HepG2 (cell line): ENCODE measurements around the gene KIAA0825. TPM values are rescaled to one million over a fixed set of nuclear protein-coding genes. Genes with fewer than 3 reads are reported as not detected.

Experiments
- ATAC-seq: fragments of 200-7000 bp; cut with Tn5 transposase; 3 replicates; pipeline ENCODE4 v1.9.1; 2020; ENCODE audit warnings: mild to moderate bottlenecking, moderate library complexity
- BruUV-seq: library from RNA; stranded (reverse); fragments of 400-500 nt; replicated peaks from 2 replicates; lab custom pipeline; 2021; lab: Mats Ljungman, UMichigan
- CTCF ChIA-PET: fragments of 300-600 bp; formaldehyde crosslinking; extraction: SDS; loops from one replicate; lab custom pipeline; 2021; ENCODE audit warnings: low total read pairs, inconsistent platforms, low intra/inter-chr PET ratio; lab: Yijun Ruan, JAX
- POLR2A ChIA-PET: fragments of 350-600 bp; sonication (Branson Sonifier 250); formaldehyde crosslinking; loops from one replicate; lab custom pipeline; 2020; ENCODE audit warnings: antibody characterized with exemption, inconsistent platforms; lab: Yijun Ruan, JAX
- DNase-seq: peaks from one replicate; pipeline ENCODE4 v3.0.0-alpha.2; 2015; ENCODE audit warnings: low spot score
- FAIRE-seq: peaks from 3 replicates; lab custom pipeline; 2011; peaks lifted over from hg19 to GRCh38; lab: Jason Lieb, UNC
- H2AFZ ChIP-seq: one replicate; pipeline ENCODE4 v1.6.1; 2011; ENCODE audit warnings: low read length, inconsistent platforms
- H3K27ac ChIP-seq: fragments of 300-600 bp; 3 replicates; pipeline ENCODE4 v1.8.0; 2011; ENCODE audit warnings: mixed run types, mild to moderate bottlenecking, mixed read lengths, low read length, inconsistent platforms; ENCODE audit not compliant: insufficient read depth; ENCODE audit errors: extremely low read length
- H3K27me3 ChIP-seq, 2 experiments: fragments of 200-600 bp in 1 of 2; 2 replicates in 1 of 2; 3 replicates in 1 of 2; pipeline versions ENCODE4 v1.6.0 to v1.8.0; 2011; ENCODE audit warnings: low read length in 2 of 2, mild to moderate bottlenecking in 2 of 2, moderate library complexity in 2 of 2, inconsistent platforms in 1 of 2; ENCODE audit not compliant: insufficient read depth in 2 of 2, control insufficient read depth in 1 of 2
- H3K36me3 ChIP-seq, 2 experiments: fragments of 200-600 bp in 1 of 2; replicated peaks in 1 of 2; 2 replicates in 1 of 2; 3 replicates in 1 of 2; pipeline versions ENCODE4 v1.5.1 to v1.8.0; 2011; ENCODE audit warnings: low read length in 2 of 2, inconsistent platforms in 1 of 2; ENCODE audit not compliant: insufficient read depth in 2 of 2, control insufficient read depth in 1 of 2
- H3K4me1 ChIP-seq: 2 replicates; pipeline ENCODE4 v1.5.1; 2012; ENCODE audit warnings: low read length, inconsistent platforms; ENCODE audit not compliant: insufficient read depth
- H3K4me2 ChIP-seq: 2 replicates; pipeline ENCODE4 v1.6.0; 2011; ENCODE audit warnings: low read depth, low read length, inconsistent platforms
- H3K4me3 ChIP-seq, 3 experiments: fragments of 200-600 bp in 1 of 3; sonication (generic), shearing (Covaris generic) in 1 of 3; replicated peaks in 1 of 3; 2 replicates each; pipeline ENCODE4 v1.5.1; 2011 to 2016; ENCODE audit warnings: low read length in 3 of 3, inconsistent platforms in 2 of 3, low read depth in 2 of 3, mild to moderate bottlenecking in 2 of 3, control low read depth in 1 of 3, mixed read lengths in 1 of 3; ENCODE audit not compliant: insufficient read depth in 1 of 3
- H3K79me2 ChIP-seq: one replicate; pipeline ENCODE4 v1.6.1; 2011; ENCODE audit warnings: low read length, inconsistent platforms; ENCODE audit not compliant: insufficient read depth
- H3K9ac ChIP-seq: 2 replicates; pipeline ENCODE4 v1.6.0; 2011; ENCODE audit warnings: mild to moderate bottlenecking, low read depth, low read length, inconsistent platforms; ENCODE audit not compliant: insufficient read depth
- H3K9me3 ChIP-seq: 2 replicates; pipeline ENCODE4 v1.5.1; 2012; ENCODE audit warnings: mild to moderate bottlenecking, low read length
- H4K20me1 ChIP-seq: 2 replicates; pipeline ENCODE4 v1.6.0; 2011; ENCODE audit warnings: inconsistent platforms, mild to moderate bottlenecking, low read length, moderate library complexity; ENCODE audit not compliant: insufficient read depth
- DR1 ChIP-seq: sonication (generic); formaldehyde crosslinking; IDR thresholded peaks from 2 replicates; pipeline ENCODE4 v1.8.0; 2021; ENCODE audit warnings: mild to moderate bottlenecking, missing genetic modification reagents, inconsistent platforms
- FLYWCH1 ChIP-seq: sonication (generic); formaldehyde crosslinking; IDR thresholded peaks from 2 replicates; pipeline ENCODE4 v1.8.1; 2023; ENCODE audit warnings: mild to moderate bottlenecking, missing genetic modification reagents
- GZF1 ChIP-seq: sonication (generic); formaldehyde crosslinking; IDR thresholded peaks from 2 replicates; pipeline ENCODE4 v1.5.1; 2020; ENCODE audit warnings: mild to moderate bottlenecking, missing genetic modification reagents
- KDM1A ChIP-seq: IDR thresholded peaks from 2 replicates; pipeline ENCODE4 v1.6.1; 2016; ENCODE audit warnings: missing compliant biosample characterization
- NBN ChIP-seq: fragments of 450-650 bp; conservative IDR thresholded peaks from 2 replicates; pipeline ENCODE4 v1.6.1; 2017
- NFAT5 ChIP-seq: sonication (generic); formaldehyde crosslinking; IDR thresholded peaks from 2 replicates; pipeline ENCODE4 v1.4.0; 2020; ENCODE audit warnings: missing genetic modification reagents
- NFE2 ChIP-seq: sonication (generic); formaldehyde crosslinking; IDR thresholded peaks from 2 replicates; pipeline ENCODE4 v1.4.0; 2020; ENCODE audit warnings: missing genetic modification reagents
- SP1 ChIP-seq, 2 experiments: fragments of 450-650 bp in 1 of 2; sonication (generic) in 1 of 2; formaldehyde crosslinking in 1 of 2; IDR thresholded peaks; 2 replicates each; pipeline versions ENCODE4 v1.4.0 to v1.6.1; 2016 to 2020; ENCODE audit warnings: missing genetic modification reagents in 1 of 2
- ZBTB1 ChIP-seq: sonication (generic); formaldehyde crosslinking; IDR thresholded peaks from 2 replicates; pipeline ENCODE4 v1.4.0; 2020; ENCODE audit warnings: missing genetic modification reagents, borderline replicate concordance
- ZBTB8A ChIP-seq: sonication (generic); formaldehyde crosslinking; IDR thresholded peaks from 2 replicates; pipeline ENCODE4 v1.4.0; 2020; ENCODE audit warnings: mild to moderate bottlenecking, low read depth, missing genetic modification reagents, borderline replicate concordance
- ZMYM2 ChIP-seq: sonication (generic); formaldehyde crosslinking; IDR thresholded peaks from 2 replicates; pipeline ENCODE4 v1.8.0; 2022; ENCODE audit warnings: mild to moderate bottlenecking, missing genetic modification reagents
- ZNF275 ChIP-seq: sonication (generic); formaldehyde crosslinking; IDR thresholded peaks from 2 replicates; pipeline ENCODE4 v1.8.0; 2022; ENCODE audit warnings: missing genetic modification reagents, mild to moderate bottlenecking, inconsistent platforms, borderline replicate concordance
- ZNF331 ChIP-seq: sonication (generic); formaldehyde crosslinking; IDR thresholded peaks from 2 replicates; pipeline ENCODE4 v1.4.0; 2020; ENCODE audit warnings: missing genetic modification reagents
- ZNF468 ChIP-seq: sonication (generic); formaldehyde crosslinking; IDR thresholded peaks from 2 replicates; pipeline ENCODE4 v1.8.0; 2022; ENCODE audit warnings: mild to moderate bottlenecking, moderate library complexity, missing genetic modification reagents
- ZNF530 ChIP-seq: sonication (generic); formaldehyde crosslinking; IDR thresholded peaks from 2 replicates; pipeline ENCODE4 v1.5.0; 2020; ENCODE audit warnings: low read depth, mild to moderate bottlenecking, missing genetic modification reagents
- ZNF761 ChIP-seq: sonication (generic); formaldehyde crosslinking; conservative IDR thresholded peaks from 2 replicates; pipeline ENCODE4 v1.4.0; 2020; ENCODE audit warnings: mild to moderate bottlenecking, missing genetic modification reagents
- WGBS: methylation state at CpG from one replicate; pipeline ENCODE4 v1.1.6; 2017; ENCODE audit warnings: low lambda C conversion rate; 5-methylcytosine and 5-hydroxymethylcytosine counted together
- in situ Hi-C: cut with HindIII; loops from 2 replicates; pipeline ENCODE4 v1.10.0; 2017; ENCODE audit warnings: low pct_unique_long_range_greater_than_20kb; ENCODE audit not compliant: extremely low pct_ligation_motif_present
- intact Hi-C: fragments of 100-400 bp; cut with micrococcal nuclease; formaldehyde crosslinking; loops from one replicate; pipeline ENCODE4 v1.10.0; 2022; ENCODE audit not compliant: unreplicated experiment
- polyA plus RNA-seq, 8 experiments: library from polyadenylated mRNA; depleted of rRNA in 3 of 8; stranded (reverse) in 7 of 8; unstranded in 1 of 8; fragments of >200 nt; fragmentation: Illumina TruSeq in 4 of 8; extraction: Trizol in 4 of 8; gene quantifications; 2 replicates each; pipeline versions ENCODE4 v1.2.1 to v1.2.3, GENCODE V29; 2011 to 2016; ENCODE audit warnings: low read depth in 4 of 8, missing spikeins in 1 of 8, mixed read lengths in 1 of 8; ENCODE audit not compliant: insufficient read depth in 1 of 8
- total RNA-seq, 5 experiments: library from RNA; depleted of rRNA; stranded (reverse); fragments of >200 nt; fragmentation: Illumina TruSeq; extraction: Trizol; gene quantifications; 2 replicates each; pipeline ENCODE4 v1.2.3, GENCODE V29; 2016; ENCODE audit warnings: low read depth in 1 of 5
- TF ChIP-seq, protein P1 (sequence below): sonication (generic); formaldehyde crosslinking; IDR thresholded peaks from 2 replicates; pipeline ENCODE4 v1.4.0; 2020; ENCODE audit warnings: missing genetic modification reagents, low read depth, mild to moderate bottlenecking, borderline replicate concordance
- TF ChIP-seq, protein P2 (sequence below): IDR thresholded peaks from 2 replicates; pipeline ENCODE4 v1.6.1; 2012; ENCODE audit warnings: inconsistent platforms

KIAA0825 gene
- total and polyA plus RNA-seq, 2 of the 13 experiments (the other 11 are each of a cell fraction or from before 2014, with no cell fraction given) = 0.05 to 0.51 TPM

DNA sequence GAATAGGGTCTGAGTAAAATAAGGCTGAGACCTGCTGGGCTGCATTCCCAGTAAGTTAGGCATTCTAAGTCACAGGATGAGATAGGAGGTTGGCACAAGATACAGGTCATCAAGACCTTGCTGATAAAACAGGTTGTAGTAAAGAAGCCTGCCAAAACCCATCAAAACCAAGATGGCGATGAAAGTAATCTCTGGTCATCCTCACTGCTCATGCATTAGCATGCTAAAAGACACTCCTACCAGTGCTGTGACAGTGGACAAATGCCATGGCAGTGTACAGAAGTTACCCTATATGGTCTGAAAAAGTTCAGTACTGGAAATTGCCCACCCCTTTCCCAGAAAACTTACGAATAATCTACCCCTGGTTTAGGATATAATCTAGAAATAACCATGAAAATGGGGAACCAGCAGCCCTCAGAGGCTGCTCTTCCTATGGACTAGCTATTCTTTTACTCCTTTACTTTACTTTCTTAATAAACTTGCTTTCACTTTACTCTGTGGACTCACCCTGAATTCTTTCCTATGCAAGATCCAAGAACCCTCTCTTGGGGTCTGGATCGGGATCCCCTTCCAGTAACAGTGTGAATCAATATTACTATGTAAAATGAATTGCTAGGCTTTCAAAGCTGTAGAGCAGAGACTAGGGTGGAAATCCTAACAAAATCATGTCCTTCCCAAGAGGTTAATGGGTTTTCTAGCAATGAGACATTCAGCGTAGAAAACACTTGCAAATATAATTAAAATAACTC lies 257.8 kb downstream of the KIAA0825 start:
- no peak overlapping the region for H3K9ac ChIP-seq
- no peaks in the 10 kb centered on the region for H3K9me3 ChIP-seq
- TF ChIP-seq ZNF468 (CRISPR knock-in tag) (no peak), DR1 (CRISPR knock-in tag) (no peak), NFE2 (CRISPR knock-in tag) (no peak), ZBTB1 (no peak), ZNF530 (CRISPR knock-in tag) (no peak), NFAT5 (CRISPR knock-in tag) (no peak), GZF1 (no peak), ZNF761 (no peak), ZNF331 (CRISPR knock-in tag) (no peak), ZBTB8A (CRISPR knock-in tag) (no peak), ZMYM2 (CRISPR knock-in tag) (no peak), NBN (no peak), FLYWCH1 (CRISPR knock-in tag) (no peak), KDM1A (CRISPR knock-in tag) (no peak), SP1 (IDR thresholded peaks at IDR 0.05) (no peak), SP1 (CRISPR knock-in tag; IDR thresholded peaks at IDR 0.05) (no peak), ZNF275 (CRISPR knock-in tag) (no peak)
- TF ChIP-seq, protein P1, sequence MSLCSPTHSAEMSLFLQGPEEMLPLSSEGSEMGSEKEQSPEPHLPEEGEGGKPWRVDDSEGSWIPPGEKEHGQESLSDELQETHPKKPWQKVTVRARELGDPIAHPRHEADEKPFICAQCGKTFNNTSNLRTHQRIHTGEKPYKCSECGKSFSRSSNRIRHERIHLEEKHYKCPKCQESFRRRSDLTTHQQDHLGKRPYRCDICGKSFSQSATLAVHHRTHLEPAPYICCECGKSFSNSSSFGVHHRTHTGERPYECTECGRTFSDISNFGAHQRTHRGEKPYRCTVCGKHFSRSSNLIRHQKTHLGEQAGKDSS = no peak
- TF ChIP-seq, protein P2, sequence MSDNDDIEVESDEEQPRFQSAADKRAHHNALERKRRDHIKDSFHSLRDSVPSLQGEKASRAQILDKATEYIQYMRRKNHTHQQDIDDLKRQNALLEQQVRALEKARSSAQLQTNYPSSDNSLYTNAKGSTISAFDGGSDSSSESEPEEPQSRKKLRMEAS = no peak
- TF ChIP-seq, all 625 proteins: peak for 0
- Histone ChIP-seq H3K4me3 (no peak overlapping the region), H3K36me3 (no peaks in the 10 kb centered on the region), H4K20me1 (no peaks in the 10 kb centered on the region), H3K4me2 (no peak overlapping the region), H3K27ac (no peak overlapping the region), H2AFZ (no peak overlapping the region), H3K79me2 (no peaks in the 10 kb centered on the region), H3K4me1 (no peaks in the 10 kb centered on the region), H3K27me3 (no peaks in the 10 kb centered on the region)
- ChIA-PET CTCF (no interaction called here), POLR2A (no interaction called here)
- intact Hi-C loops (no loop called here), in situ Hi-C loops (no loop called here)
- FAIRE-seq (no peak), DNase-seq (no peak), ATAC-seq (no peak)
- WGBS = 16% methylated on average over 4 of the region's 4 CpGs
- no TSS peak for BruUV-seq
